ENCODE results near the gene IER5. TPM values are rescaled to one million over a fixed set of nuclear protein-coding genes. Genes with fewer than 3 reads are reported as not detected.

Gene IER5
- polyA plus RNA-seq, 1 donor from 2014 or later: 8.4 TPM

GRCh38 chr1:181086926-181087325 lies 1.6 kb upstream of the IER5 start:
- H3K36me3 ChIP-seq (ENCODE audit: insufficient read depth, low read length): no peaks in the 10 kb centered on the region
- H3K9me2 ChIP-seq (ENCODE audit: insufficient read depth, low read length): no peaks in the 10 kb centered on the region
- TF ChIP-seq MXI1 (conservative IDR thresholded peaks at IDR 0.05; ENCODE audit: poor library complexity, severe bottlenecking): no peak
- no peak for TF ChIP-seq EP300 (conservative IDR thresholded peaks at IDR 0.05; ENCODE audit: poor library complexity, severe bottlenecking)
- no peak for TF ChIP-seq RAD21 (conservative IDR thresholded peaks at IDR 0.05)
- TF ChIP-seq TAF1 (IDR thresholded peaks at IDR 0.05; ENCODE audit: low read depth): no peak
- no peak for TF ChIP-seq REST (IDR thresholded peaks at IDR 0.05; ENCODE audit: borderline replicate concordance)
- no peak for TF ChIP-seq POLR2AphosphoS5 (IDR thresholded peaks at IDR 0.05)
- no peak for TF ChIP-seq SMC3 (conservative IDR thresholded peaks at IDR 0.05; ENCODE audit: poor library complexity)
- TF ChIP-seq CTCF (IDR thresholded peaks at IDR 0.05; ENCODE audit: poor library complexity, severe bottlenecking): no peak
- no peak for TF ChIP-seq EZH2 (IDR thresholded peaks at IDR 0.05; ENCODE audit: borderline replicate concordance, insufficient read depth, low read length, poor library complexity, severe bottlenecking)
- no peak overlapping the region for H3K4me3 ChIP-seq (ENCODE audit: low read length)
- H3F3A ChIP-seq (ENCODE audit: insufficient read depth, low read length, poor library complexity, severe bottlenecking): no peaks in the 10 kb centered on the region
- no peak overlapping the region for H3K27ac ChIP-seq (ENCODE audit: low read length)
- no peaks in the 10 kb centered on the region for H3K27me3 ChIP-seq (ENCODE audit: insufficient read depth, low read depth, low read length)
- H3K9me3 ChIP-seq (ENCODE audit: low read length): no peaks in the 10 kb centered on the region
- H4K20me1 ChIP-seq (ENCODE audit: insufficient read depth): no peaks in the 10 kb centered on the region
- H3K9ac ChIP-seq (ENCODE audit: low read length): no peak overlapping the region
- H3K79me2 ChIP-seq (replicated peaks; ENCODE audit: insufficient read depth, low read length): peaks cover 20% of the 10 kb centered on the region
- no peak overlapping the region for H2AFZ ChIP-seq (ENCODE audit: low read depth, low read length)
- no peak overlapping the region for H3K4me2 ChIP-seq (ENCODE audit: low read length)

- H3K4me3 ChIP-seq (ENCODE audit: low read length): no peak overlapping the region
Observed at GRCh38 chr1:181087400-181087901, 1.0 kb upstream of the IER5 start.

More at GRCh38 chr1:181087400-181087901, 1.0 kb upstream of the IER5 start:
- H3K36me3 ChIP-seq (ENCODE audit: insufficient read depth, low read length): no peaks in the 10 kb centered on the region
- no peak for TF ChIP-seq EP300 (conservative IDR thresholded peaks at IDR 0.05; ENCODE audit: poor library complexity, severe bottlenecking)
- TF ChIP-seq RAD21 (conservative IDR thresholded peaks at IDR 0.05): no peak
- no peak for TF ChIP-seq EZH2 (IDR thresholded peaks at IDR 0.05; ENCODE audit: borderline replicate concordance, insufficient read depth, low read length, poor library complexity, severe bottlenecking)
- TF ChIP-seq CTCF (IDR thresholded peaks at IDR 0.05; ENCODE audit: poor library complexity, severe bottlenecking): no peak
- no peak for TF ChIP-seq TAF1 (IDR thresholded peaks at IDR 0.05; ENCODE audit: low read depth)
- no peak for TF ChIP-seq SMC3 (conservative IDR thresholded peaks at IDR 0.05; ENCODE audit: poor library complexity)
- no peak for TF ChIP-seq REST (IDR thresholded peaks at IDR 0.05; ENCODE audit: borderline replicate concordance)
- TF ChIP-seq POLR2AphosphoS5 (IDR thresholded peaks at IDR 0.05): no peak
- TF ChIP-seq MXI1 (conservative IDR thresholded peaks at IDR 0.05; ENCODE audit: poor library complexity, severe bottlenecking): no peak
- peaks cover 25% of the 10 kb centered on the region for H3K79me2 ChIP-seq (replicated peaks; ENCODE audit: insufficient read depth, low read length)
- H3K9me2 ChIP-seq (ENCODE audit: insufficient read depth, low read length): no peaks in the 10 kb centered on the region
- no peak overlapping the region for H2AFZ ChIP-seq (ENCODE audit: low read depth, low read length)
- H3K9me3 ChIP-seq (ENCODE audit: low read length): no peaks in the 10 kb centered on the region
- H4K20me1 ChIP-seq (ENCODE audit: insufficient read depth): no peaks in the 10 kb centered on the region
- no peaks in the 10 kb centered on the region for H3F3A ChIP-seq (ENCODE audit: insufficient read depth, low read length, poor library complexity, severe bottlenecking)
- no peak overlapping the region for H3K4me2 ChIP-seq (ENCODE audit: low read length)
- no peak overlapping the region for H3K27ac ChIP-seq (ENCODE audit: low read length)
- H3K27me3 ChIP-seq (ENCODE audit: insufficient read depth, low read depth, low read length): no peaks in the 10 kb centered on the region
- no peak overlapping the region for H3K9ac ChIP-seq (ENCODE audit: low read length)
